HG03175 (cell line): ENCODE measurements around the gene RABGGTB.
A peak's percentile ranks its signal among the peaks of the same experiment; 100 is the strongest.
"Not testable (repeated sequence)": the region's sequence is repeated elsewhere in the genome, so short reads cannot be mapped to it uniquely, and the experiment has no call there.

Experiments
- ATAC-seq: cut with Tn5 transposase; IDR thresholded peaks from one replicate; pipeline ENCODE4 v1.9.1; 2021; ENCODE audit warnings: mild to moderate bottlenecking, moderate library complexity; ENCODE audit not compliant: unreplicated experiment

The RABGGTB gene

GRCh38 chr1:75785983-75786853, at the start of gene RABGGTB:
Gene RABGGTB (plus strand): TSS chr1:75786256. CDS start chr1:75786272, 16 bp downstream.
- peak; percentile 72 for ATAC-seq

GRCh38 chr1:75742047-75742625, 43.9 kb upstream of the RABGGTB start:
- no peak for ATAC-seq

GRCh38 chr1:75745276-75745675, 40.8 kb upstream of the RABGGTB start:
- peak; percentile 61 for ATAC-seq

GRCh38 chr1:75757210-75757609, 28.8 kb upstream of the RABGGTB start:
- not testable (repeated sequence) for ATAC-seq

- not testable (repeated sequence) for ATAC-seq
Measured at GRCh38 chr1:75758543-75758942, 27.5 kb upstream of the RABGGTB start.

- no peak for ATAC-seq
Measured at GRCh38 chr1:75764057-75764655, 21.9 kb upstream of the RABGGTB start.

GRCh38 chr1:75765697-75766355, 20.2 kb upstream of the RABGGTB start:
- no peak for ATAC-seq

- no peak for ATAC-seq
Measured at GRCh38 chr1:75768016-75768415, 18.0 kb upstream of the RABGGTB start.

- ATAC-seq, result no peak
Measured at GRCh38 chr1:75770761-75771160, 15.3 kb upstream of the RABGGTB start.

GRCh38 chr1:75771978-75772377, 14.1 kb upstream of the RABGGTB start:
- no peak for ATAC-seq

- not testable (repeated sequence) for ATAC-seq
Measured at GRCh38 chr1:75777812-75778211, 8.2 kb upstream of the RABGGTB start.

GRCh38 chr1:75778694-75779093, 7.4 kb upstream of the RABGGTB start:
- ATAC-seq, result not testable (repeated sequence)

GRCh38 chr1:75780183-75780582, 5.9 kb upstream of the RABGGTB start:
- ATAC-seq, result not testable (repeated sequence)

- ATAC-seq, result not testable (repeated sequence)
Measured at GRCh38 chr1:75783920-75784319, 2.1 kb upstream of the RABGGTB start.

GRCh38 chr1:75785320-75785982, 605 bp upstream of the RABGGTB start:
- peak; percentile 10 for ATAC-seq

GRCh38 chr1:75786901-75787493, 941 bp downstream of the RABGGTB start:
- ATAC-seq, result no peak

- no peak for ATAC-seq
Measured at GRCh38 chr1:75787524-75787923, 1.5 kb downstream of the RABGGTB start.

- no peak for ATAC-seq
Measured at GRCh38 chr1:75789988-75790387, 3.9 kb downstream of the RABGGTB start.

- ATAC-seq, result no peak
Measured at GRCh38 chr1:75791022-75791421, 5.0 kb downstream of the RABGGTB start.

- no peak for ATAC-seq
Measured at GRCh38 chr1:75792091-75792490, 6.0 kb downstream of the RABGGTB start.
